ENCODE measurements around the gene HOXB9.
A peak's percentile ranks its signal among the peaks of the same experiment; 100 is the strongest.

Gene HOXB9

GRCh38 chr17:48623583-48623982, 2.6 kb downstream of the HOXB9 start:
- DNase-seq = no peak

GRCh38 chr17:48622857-48623256, 3.3 kb downstream of the HOXB9 start:
- DNase-seq = no peak

- no peak for DNase-seq
These were observed 4.5 kb downstream of the HOXB9 start for GRCh38 chr17:48621410-48622392.

GRCh38 chr17:48620461-48621139, 5.6 kb downstream of the HOXB9 start:
- no peak for DNase-seq

GRCh38 chr17:48619826-48620449, 6.2 kb downstream of the HOXB9 start:
- no peak for DNase-seq

- DNase-seq = peak; percentile 88
These were observed 7.8 kb downstream of the HOXB9 start for GRCh38 chr17:48618256-48618896.

GRCh38 chr17:48617471-48618255, 8.5 kb downstream of the HOXB9 start:
- DNase-seq = peak; percentile 56

GRCh38 chr17:48616717-48617470, 9.3 kb downstream of the HOXB9 start:
- no peak for DNase-seq

- DNase-seq = no peak
These were observed 10.0 kb downstream of the HOXB9 start for GRCh38 chr17:48615963-48616716.

- no peak for DNase-seq
These were observed 10.9 kb downstream of the HOXB9 start, which contains the start of gene HOXB8 for GRCh38 chr17:48615047-48615962. HOXB8 (minus strand) TSS chr17:48615292; CDS start chr17:48614704, 588 bp downstream.

- DNase-seq = no peak
These were observed 12.1 kb downstream of the HOXB9 start for GRCh38 chr17:48613862-48614694.

GRCh38 chr17:48612854-48613691, 13.1 kb downstream of the HOXB9 start:
- peak; percentile 80 for DNase-seq

GRCh38 chr17:48612456-48612853, 13.7 kb downstream of the HOXB9 start:
- peak; percentile 91 for DNase-seq

GRCh38 chr17:48611681-48612455, 14.3 kb downstream of the HOXB9 start:
- peak; percentile 97 for DNase-seq

GRCh38 chr17:48611213-48611612, 14.9 kb downstream of the HOXB9 start:
- DNase-seq = peak; percentile 82

Data from NCI-H69 (cell line).